ENCODE results near the gene COA3. TPM values are rescaled to one million over a fixed set of nuclear protein-coding genes. Genes with fewer than 3 reads are reported as not detected.

Gene COA3, protein sequence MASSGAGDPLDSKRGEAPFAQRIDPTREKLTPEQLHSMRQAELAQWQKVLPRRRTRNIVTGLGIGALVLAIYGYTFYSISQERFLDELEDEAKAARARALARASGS
- total RNA-seq (ENCODE audit: low replicate concordance), result 82.2 and 93.9 TPM in 2 replicates
- long read RNA-seq, transcript COA3-201 (2 exons, 771 nt), result major isoform, 80 of 80 reads
- long read RNA-seq, partial matches to known transcripts, result 0 of 80 reads
- long read RNA-seq, other reads (novel, unspliced or antisense), result 0 of 80 reads

DNA sequence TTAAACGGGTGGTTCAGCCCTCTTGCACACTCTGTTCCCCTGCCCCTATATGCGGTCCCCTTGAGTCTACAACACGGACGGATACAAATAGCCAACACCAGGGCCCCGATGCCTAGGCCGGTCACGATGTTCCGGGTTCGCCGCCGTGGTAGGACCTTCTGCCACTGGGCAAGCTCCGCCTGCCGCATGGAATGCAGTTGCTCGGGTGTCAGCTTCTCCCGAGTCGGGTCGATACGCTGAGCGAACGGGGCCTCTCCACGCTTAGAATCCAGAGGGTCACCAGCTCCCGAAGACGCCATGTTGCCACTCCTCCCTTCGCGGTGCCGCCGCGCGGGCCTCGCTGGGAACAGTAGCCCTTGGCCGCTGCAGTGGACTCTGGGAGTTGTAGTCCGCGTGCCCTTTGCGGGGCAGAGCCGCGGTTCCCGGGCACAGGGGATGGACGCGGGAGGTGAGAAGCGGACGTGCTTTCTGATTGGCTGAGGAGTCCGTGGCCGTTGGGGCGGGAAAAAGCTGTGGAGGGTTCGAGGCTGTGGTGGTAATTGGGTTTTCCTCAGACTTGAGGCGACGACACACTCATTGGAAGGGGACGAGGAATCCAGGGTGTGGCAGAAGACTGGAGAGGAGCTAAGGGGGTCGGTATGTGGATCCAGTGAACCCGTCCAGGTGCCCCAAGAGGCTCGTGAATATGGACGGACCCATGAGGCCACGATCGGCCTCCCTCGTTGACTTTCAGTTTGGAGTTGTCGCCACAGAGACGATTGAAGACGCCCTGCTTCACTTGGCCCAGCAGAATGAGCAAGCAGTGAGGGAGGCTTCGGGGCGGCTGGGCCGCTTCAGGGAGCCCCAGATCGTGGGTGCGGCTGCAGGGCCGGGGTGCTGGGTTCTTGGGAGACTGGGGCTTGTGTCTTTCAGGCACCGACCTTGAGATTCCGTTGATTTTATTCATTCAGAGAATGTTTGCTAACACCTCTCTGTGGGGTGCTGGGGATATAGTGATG lies at the start of gene COA3, which contains the start of gene CNTD1:
Gene COA3, minus strand, starts transcription at position 322 of the 998 bp plus-strand sequence. Its CDS starts 23 bp downstream, at position 299.
Gene CNTD1, plus strand, starts transcription at position 479 of the 998 bp plus-strand sequence. Its CDS starts 207 bp downstream, at position 686.
- H3K4me1 Mint-ChIP-seq (ENCODE audit: unreplicated experiment), result peaks cover 17% of the 10 kb centered on the region
- DNase-seq (ENCODE audit: extremely low spot score, unreplicated experiment), result peak; percentile 90
- H3K9me3 Mint-ChIP-seq, result peaks cover 5% of the 10 kb centered on the region
- peak within 1 kb of the TSS; percentile 96 for H3K4me3 Mint-ChIP-seq
- peak within 1 kb of the TSS; percentile 87 for H3K27ac Mint-ChIP-seq
- H3K36me3 Mint-ChIP-seq, result peaks cover 9% of the 10 kb centered on the region
- peaks cover 15% of the 10 kb centered on the region for H3K27me3 Mint-ChIP-seq
- TF ChIP-seq, protein P1, sequence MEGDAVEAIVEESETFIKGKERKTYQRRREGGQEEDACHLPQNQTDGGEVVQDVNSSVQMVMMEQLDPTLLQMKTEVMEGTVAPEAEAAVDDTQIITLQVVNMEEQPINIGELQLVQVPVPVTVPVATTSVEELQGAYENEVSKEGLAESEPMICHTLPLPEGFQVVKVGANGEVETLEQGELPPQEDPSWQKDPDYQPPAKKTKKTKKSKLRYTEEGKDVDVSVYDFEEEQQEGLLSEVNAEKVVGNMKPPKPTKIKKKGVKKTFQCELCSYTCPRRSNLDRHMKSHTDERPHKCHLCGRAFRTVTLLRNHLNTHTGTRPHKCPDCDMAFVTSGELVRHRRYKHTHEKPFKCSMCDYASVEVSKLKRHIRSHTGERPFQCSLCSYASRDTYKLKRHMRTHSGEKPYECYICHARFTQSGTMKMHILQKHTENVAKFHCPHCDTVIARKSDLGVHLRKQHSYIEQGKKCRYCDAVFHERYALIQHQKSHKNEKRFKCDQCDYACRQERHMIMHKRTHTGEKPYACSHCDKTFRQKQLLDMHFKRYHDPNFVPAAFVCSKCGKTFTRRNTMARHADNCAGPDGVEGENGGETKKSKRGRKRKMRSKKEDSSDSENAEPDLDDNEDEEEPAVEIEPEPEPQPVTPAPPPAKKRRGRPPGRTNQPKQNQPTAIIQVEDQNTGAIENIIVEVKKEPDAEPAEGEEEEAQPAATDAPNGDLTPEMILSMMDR (conservative IDR thresholded peaks at IDR 0.05), result peak; percentile 23

DNA sequence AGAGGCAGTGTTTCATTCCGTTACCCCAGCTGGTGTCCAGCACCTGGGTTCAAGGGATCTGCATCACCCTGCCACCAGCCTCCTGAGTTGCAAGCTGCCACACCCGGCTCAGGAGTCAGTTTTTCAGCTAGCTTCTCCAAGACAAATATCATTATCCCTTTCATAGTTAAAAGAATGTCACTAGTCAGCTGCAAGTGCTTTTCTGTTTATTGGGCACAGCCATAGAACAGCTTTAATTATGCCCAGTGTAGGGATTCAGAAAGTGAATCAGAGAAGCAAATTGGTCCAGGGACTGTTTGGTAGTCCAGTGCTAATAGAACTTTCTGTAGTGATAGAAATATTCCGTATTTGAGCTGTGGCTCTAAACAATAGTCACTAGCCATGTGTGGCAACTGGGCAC lies 49.6 kb upstream of the COA3 start:
- Mint-ChIP-seq H3K4me1 (ENCODE audit: unreplicated experiment) (no peaks in the 10 kb centered on the region), H3K27me3 (no peaks in the 10 kb centered on the region), H3K9me3 (no peaks in the 10 kb centered on the region), H3K27ac (no peak overlapping the region), H3K36me3 (peaks cover 5% of the 10 kb centered on the region), H3K4me3 (no peak overlapping the region)
- TF ChIP-seq, protein P1 (conservative IDR thresholded peaks at IDR 0.05), result no peak
- no peak for DNase-seq (ENCODE audit: extremely low spot score, unreplicated experiment)

DNA sequence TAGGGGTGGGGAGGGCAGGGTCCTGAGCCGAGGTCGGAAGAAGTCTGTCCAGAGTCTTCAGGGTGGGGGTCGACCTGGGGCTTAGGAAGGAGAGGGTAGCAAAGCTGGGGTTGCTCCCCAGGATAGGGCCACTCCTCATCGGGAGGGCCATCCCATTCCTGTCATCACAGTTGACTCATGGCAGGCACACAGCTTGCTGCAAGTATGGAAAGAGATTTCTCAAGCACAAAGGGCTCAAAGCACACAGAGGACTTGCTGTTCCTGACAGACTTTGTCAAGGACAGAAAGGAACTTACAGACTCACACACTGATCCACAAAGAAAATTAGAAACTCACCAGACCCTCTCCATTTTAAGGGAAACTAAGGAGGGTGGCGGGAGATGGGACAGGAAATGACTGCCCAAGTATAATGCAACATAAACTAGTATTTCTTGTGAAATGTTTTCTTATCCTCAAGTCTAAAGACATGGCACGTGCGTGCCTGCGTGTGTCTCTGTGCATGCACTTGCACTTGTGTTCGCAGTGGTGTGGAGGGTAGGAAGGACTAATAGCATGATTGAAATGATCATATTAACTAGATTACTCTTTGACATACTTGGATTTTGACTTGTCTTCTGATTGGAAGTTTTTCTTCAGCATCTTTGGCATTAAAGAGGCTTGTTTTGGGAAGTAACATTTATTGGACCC lies 48.2 kb upstream of the COA3 start:
- TF ChIP-seq, protein P1 (conservative IDR thresholded peaks at IDR 0.05), result no peak
- no peaks in the 10 kb centered on the region for H3K4me1 Mint-ChIP-seq (ENCODE audit: unreplicated experiment)
- no peaks in the 10 kb centered on the region for H3K27me3 Mint-ChIP-seq
- no peak overlapping the region for H3K27ac Mint-ChIP-seq
- no peaks in the 10 kb centered on the region for H3K9me3 Mint-ChIP-seq
- no peak overlapping the region for H3K4me3 Mint-ChIP-seq
- H3K36me3 Mint-ChIP-seq, result peaks cover 9% of the 10 kb centered on the region
- DNase-seq (ENCODE audit: extremely low spot score, unreplicated experiment), result no peak

DNA sequence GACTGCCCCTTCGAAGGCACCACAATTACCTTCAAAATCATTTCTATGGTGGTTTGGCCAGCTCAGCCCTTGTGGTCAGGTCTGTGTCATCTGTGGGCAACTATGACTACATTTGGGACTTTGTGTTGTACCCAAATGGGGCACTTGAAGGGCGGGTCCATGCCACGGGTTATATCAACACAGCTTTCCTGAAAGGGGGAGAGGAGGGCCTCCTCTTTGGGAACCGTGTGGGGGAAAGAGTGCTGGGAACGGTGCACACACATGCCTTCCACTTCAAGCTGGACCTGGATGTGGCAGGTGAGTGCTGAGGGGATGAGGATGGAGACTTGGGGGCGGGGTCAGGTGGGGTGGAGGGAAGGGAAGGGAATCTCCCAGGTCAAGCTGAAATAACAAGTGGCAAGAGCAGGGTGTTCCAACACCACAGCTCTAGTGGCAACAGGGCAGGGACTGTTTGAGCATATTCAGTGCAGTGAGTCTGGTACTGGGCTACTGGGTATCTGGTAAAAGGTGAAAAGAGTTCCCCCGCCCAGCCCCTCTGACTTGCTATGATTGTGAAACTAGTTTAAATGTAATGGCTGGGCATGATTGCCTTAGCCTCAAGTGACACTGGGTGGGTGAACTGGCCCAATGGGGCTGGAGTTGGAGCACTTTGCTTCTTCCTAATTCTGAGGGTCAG lies 47.6 kb upstream of the COA3 start:
- Mint-ChIP-seq H3K27ac (no peak overlapping the region), H3K4me3 (no peak overlapping the region), H3K36me3 (peaks cover 9% of the 10 kb centered on the region)

More for the DNA sequence above, 47.6 kb upstream of the COA3 start:
- H3K27me3 Mint-ChIP-seq, result no peaks in the 10 kb centered on the region
- no peaks in the 10 kb centered on the region for H3K4me1 Mint-ChIP-seq (ENCODE audit: unreplicated experiment)
- TF ChIP-seq, protein P1 (conservative IDR thresholded peaks at IDR 0.05), result no peak
- H3K9me3 Mint-ChIP-seq, result no peaks in the 10 kb centered on the region
- no peak for DNase-seq (ENCODE audit: extremely low spot score, unreplicated experiment)
